ENCODE measurements around the gene KIAA0513. TPM values are rescaled to one million over a fixed set of nuclear protein-coding genes. Genes with fewer than 3 reads are reported as not detected.

The KIAA0513 gene
- total and polyA plus RNA-seq, 10 of the 15 experiments (the other 5 are each of a cell fraction or from before 2014, with no cell fraction given) = 0.14 to 5.8 (median 2.0) TPM

- no peak overlapping the region for H3K9ac ChIP-seq (ENCODE audit: control insufficient read depth, insufficient read depth, low read length)
- H3K4me3 ChIP-seq = no peak overlapping the region
- ATAC-seq (no peak), DNase-seq (ENCODE audit: low read depth, low spot score) (no peak), FAIRE-seq (no peak)
- no TSS peak for BruUV-seq (replicated peaks)
- RAD21 ChIA-PET (ENCODE audit: unreplicated experiment) = no interaction called here
- peaks cover under 1% of the 10 kb centered on the region; the same call in 1 of the 2 replicates for H3K4me1 ChIP-seq (ENCODE audit: control insufficient read depth, insufficient read depth, low read length)
- H3K9me3 ChIP-seq (replicated peaks; ENCODE audit: control insufficient read depth, insufficient read depth, low read length) = no peaks in the 10 kb centered on the region
- POLR2A ChIA-PET = no interaction called here
- 69% methylated on average over 16 of the region's 18 CpGs for WGBS (ENCODE audit: insufficient coverage, insufficient replicate concordance, low lambda C conversion rate, missing lambda C conversion rate)
- H4K20me1 ChIP-seq (ENCODE audit: control insufficient read depth, insufficient read depth) = no peaks in the 10 kb centered on the region
- no peaks in the 10 kb centered on the region for H3K36me3 ChIP-seq (ENCODE audit: control insufficient read depth in 2 of 2, insufficient read depth in 2 of 2, low read length in 1 of 2)
- SMC1A ChIA-PET (ENCODE audit: uncharacterized antibody, unreplicated experiment) = no interaction called here
- H3K27ac ChIP-seq (ENCODE audit: control insufficient read depth, insufficient read depth) = no peak overlapping the region
- H3K4me2 ChIP-seq (ENCODE audit: control insufficient read depth, insufficient read depth) = no peak overlapping the region
- H3K27me3 ChIP-seq (replicated peaks in 1 of 2; ENCODE audit: control insufficient read depth in 2 of 2, insufficient read depth in 2 of 2, low read length in 1 of 2) = no peaks in the 10 kb centered on the region
- in situ Hi-C loops (cut with MboI) (no loop called here), intact Hi-C loops (cut with micrococcal nuclease; ENCODE audit: unreplicated experiment) (no loop called here)
- no peak overlapping the region for H2AFZ ChIP-seq (ENCODE audit: control insufficient read depth, low read depth, low read length)
- H3K79me2 ChIP-seq (ENCODE audit: control insufficient read depth, insufficient read depth, low read length) = no peaks in the 10 kb centered on the region
- TF ChIP-seq MTA3 (IDR thresholded peaks at IDR 0.05; ENCODE audit: borderline replicate concordance, low read length) (no peak), RUNX3 (IDR thresholded peaks at IDR 0.05; ENCODE audit: low read length) (no peak), SKIL (IDR thresholded peaks at IDR 0.05; ENCODE audit: low read depth, poor library complexity, severe bottlenecking) (no peak), ZNF24 (IDR thresholded peaks at IDR 0.05) (no peak), TAF1 (IDR thresholded peaks at IDR 0.05; ENCODE audit: borderline replicate concordance, low read depth, low read length) (no peak), ZSCAN29 (IDR thresholded peaks at IDR 0.05) (no peak), RAD51 (IDR thresholded peaks at IDR 0.05) (no peak), CTCF (IDR thresholded peaks at IDR 0.05 in 2 of 3, conservative IDR thresholded peaks at IDR 0.05 in 1 of 3; ENCODE audit: control insufficient read depth in 2 of 3, extremely low read depth in 1 of 3, insufficient read depth in 1 of 3, low read depth in 3 of 3, low read length in 3 of 3) (no peak), NR2F1 (conservative IDR thresholded peaks at IDR 0.05) (no peak), EP300 (IDR thresholded peaks at IDR 0.05; ENCODE audit: borderline replicate concordance in 1 of 2, control insufficient read depth in 1 of 2, low read depth in 2 of 2, low read length in 2 of 2) (no peak), HSF1 (IDR thresholded peaks at IDR 0.05; ENCODE audit: low read depth, low read length) (no peak), ZZZ3 (IDR thresholded peaks at IDR 0.05; ENCODE audit: control insufficient read depth, insufficient read length, low read depth) (no peak), MEF2B (IDR thresholded peaks at IDR 0.05; ENCODE audit: partially characterized antibody, poor library complexity, severe bottlenecking) (no peak), SMAD5 (IDR thresholded peaks at IDR 0.05; ENCODE audit: low read depth) (no peak), CHD2 (IDR thresholded peaks at IDR 0.05; ENCODE audit: borderline replicate concordance, low read depth, low read length) (no peak), BACH1 (IDR thresholded peaks at IDR 0.05; ENCODE audit: borderline replicate concordance) (no peak)
- CTCF ChIA-PET = interaction anchor here (0.6 to 2.5 kb wide), 3 partner anchors 9 to 47 kb away, joined by 3 to 10 read pairs (median 3); no protein-coding TSS in a partner anchor
Measured at GRCh38 chr16:85067024-85067423, 39.4 kb downstream of the KIAA0513 start.

Data from GM12878 (cell line).